Measurements from ENCODE around the gene KRT72. TPM values are rescaled to one million over a fixed set of nuclear protein-coding genes. Genes with fewer than 3 reads are reported as not detected.

KRT72 gene
- total RNA-seq, 1 donor from 2014 or later, result 1.6 TPM

DNA sequence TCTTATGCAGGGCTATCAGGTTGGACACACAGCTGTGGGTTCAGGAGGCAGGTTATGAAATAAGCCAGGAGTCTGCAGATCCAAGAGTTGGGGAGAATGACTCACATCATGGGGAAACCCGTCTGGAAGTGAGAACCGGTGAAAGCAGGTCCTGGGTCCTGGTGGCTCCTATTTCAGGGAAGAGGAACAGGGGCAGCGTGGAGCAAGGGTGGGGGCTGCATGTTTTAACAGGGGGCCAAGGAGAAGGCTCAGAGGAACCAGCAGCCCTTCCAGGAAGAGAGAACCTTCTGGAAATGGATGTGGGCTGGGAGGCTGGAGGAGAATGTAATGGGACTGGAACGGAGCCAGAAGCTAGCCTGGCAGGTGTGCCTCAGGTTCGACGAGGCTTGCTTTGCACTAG is 19.8 kb downstream of the KRT72 start:
- intact Hi-C loops (cut with micrococcal nuclease), result loop anchor here (5.0 kb wide), 2 partner anchors 111 to 131 kb away; no protein-coding TSS in a partner anchor

- intact Hi-C loops (cut with micrococcal nuclease), result loop anchor here (5.0 kb wide), 2 partner anchors 111 to 131 kb away; no protein-coding TSS in a partner anchor
Observed at GRCh38 chr12:52581066-52581465, 20.2 kb downstream of the KRT72 start.

GRCh38 chr12:52580496-52580895 is 20.8 kb downstream of the KRT72 start:
- intact Hi-C loops (cut with micrococcal nuclease), result loop anchor here (5.0 kb wide), 2 partner anchors 112 to 132 kb away; no protein-coding TSS in a partner anchor

- intact Hi-C loops (cut with micrococcal nuclease), result loop anchor here (5.0 kb wide), 2 partner anchors 113 to 133 kb away; no protein-coding TSS in a partner anchor
Observed at GRCh38 chr12:52579468-52580465, 21.5 kb downstream of the KRT72 start.

- intact Hi-C loops (cut with micrococcal nuclease), result no loop called here
Observed at GRCh38 chr12:52578469-52578868, 22.8 kb downstream of the KRT72 start.

GRCh38 chr12:52577316-52577715 is 23.9 kb downstream of the KRT72 start:
- intact Hi-C loops (cut with micrococcal nuclease), result no loop called here

DNA sequence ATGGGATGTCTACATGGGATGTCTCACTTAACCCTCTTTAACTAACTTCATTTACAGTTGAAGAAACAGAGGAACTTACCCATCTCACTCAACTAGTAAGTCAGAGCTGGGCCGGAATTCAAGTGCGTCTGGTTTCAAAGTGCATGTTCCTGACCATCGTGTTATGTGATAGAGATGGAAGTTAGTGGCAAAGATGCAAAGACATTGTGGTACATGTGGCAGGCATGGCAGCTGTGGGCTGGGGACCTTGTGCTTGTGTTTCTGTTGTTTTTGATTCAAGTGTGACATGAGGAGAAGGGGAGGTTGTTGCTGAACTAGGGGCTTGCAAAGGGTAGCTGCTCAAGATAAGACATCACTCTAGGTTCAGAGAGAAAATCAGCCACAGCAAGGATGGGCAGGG is 25.3 kb downstream of the KRT72 start:
- intact Hi-C loops (cut with micrococcal nuclease), result no loop called here

- intact Hi-C loops (cut with micrococcal nuclease), result no loop called here
Observed at GRCh38 chr12:52575256-52575655, 26.0 kb downstream of the KRT72 start.

DNA sequence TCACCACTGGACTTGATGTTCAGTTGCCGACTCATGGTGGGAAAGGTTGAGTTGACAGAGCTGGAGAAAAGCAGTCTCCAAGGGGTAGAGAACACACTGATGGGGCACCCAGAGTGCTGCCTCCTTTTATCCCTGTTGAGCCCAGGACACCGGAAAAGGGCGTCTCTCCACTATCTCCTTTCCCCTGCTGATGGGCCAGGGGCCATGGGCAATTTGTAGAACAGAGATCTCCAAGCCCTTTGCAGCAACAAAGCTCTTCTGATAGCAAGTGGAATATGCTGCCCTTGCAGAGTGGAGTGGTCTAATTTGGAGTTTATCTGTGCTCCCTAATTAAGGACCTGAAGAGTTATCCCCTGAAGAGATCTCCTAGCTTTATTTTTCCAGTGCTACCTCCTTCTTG is 27.5 kb downstream of the KRT72 start, which contains the start of gene KRT74:
TSS of gene KRT74 (minus strand) at position 101 of the 400 bp plus-strand sequence. CDS start at position 35, 66 bp downstream.
- intact Hi-C loops (cut with micrococcal nuclease), result no loop called here

- intact Hi-C loops (cut with micrococcal nuclease), result no loop called here
Observed at GRCh38 chr12:52573306-52573705, 28.0 kb downstream of the KRT72 start.

- intact Hi-C loops (cut with micrococcal nuclease), result no loop called here
Observed at GRCh38 chr12:52570511-52570910, 30.8 kb downstream of the KRT72 start.

DNA sequence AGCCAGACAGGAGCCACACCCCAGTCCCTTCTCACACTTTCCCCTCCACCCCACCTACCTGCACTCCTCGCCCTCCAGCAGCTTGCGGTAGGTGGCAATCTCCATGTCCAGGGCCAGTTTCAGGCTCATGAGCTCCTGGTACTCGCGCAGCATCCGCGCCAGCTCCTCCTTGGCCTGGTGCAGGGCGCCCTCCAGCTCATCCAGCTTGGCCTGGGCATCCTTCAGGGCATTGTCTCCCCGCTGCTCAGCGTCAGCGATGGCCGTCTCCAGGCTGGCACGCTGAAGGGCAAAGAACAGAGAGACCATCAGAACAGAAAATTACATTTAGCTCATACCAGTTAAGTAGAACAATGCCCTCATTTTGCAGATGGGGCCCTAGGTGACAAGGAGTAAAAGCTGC is 33.2 kb downstream of the KRT72 start:
- intact Hi-C loops (cut with micrococcal nuclease), result no loop called here

- intact Hi-C loops (cut with micrococcal nuclease), result no loop called here
Observed at GRCh38 chr12:52566847-52567291, 34.4 kb downstream of the KRT72 start.

GRCh38 chr12:52564582-52564981 is 36.7 kb downstream of the KRT72 start:
- intact Hi-C loops (cut with micrococcal nuclease), result no loop called here

- intact Hi-C loops (cut with micrococcal nuclease), result no loop called here
Observed at GRCh38 chr12:52561880-52562449, 39.3 kb downstream of the KRT72 start.

DNA sequence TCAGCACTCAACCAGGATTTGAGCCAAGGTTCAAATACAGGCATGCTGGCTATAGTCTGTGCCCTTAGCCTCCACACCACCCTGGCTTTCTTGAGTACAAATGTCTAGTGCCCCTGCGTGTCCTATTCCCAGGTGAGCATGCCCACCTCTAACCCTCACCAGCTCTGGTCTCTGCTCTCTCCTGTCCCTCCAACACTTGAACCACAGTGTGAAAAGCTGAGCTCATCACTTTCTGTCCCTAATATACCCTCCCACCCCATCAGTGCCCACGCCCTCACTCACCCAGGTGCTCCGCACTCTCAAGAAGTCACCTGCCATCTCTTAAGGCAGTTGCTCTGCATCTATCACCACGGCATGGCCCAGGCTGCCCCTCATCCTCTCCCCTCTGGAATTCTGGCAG is 41.3 kb downstream of the KRT72 start:
- intact Hi-C loops (cut with micrococcal nuclease), result no loop called here

DNA sequence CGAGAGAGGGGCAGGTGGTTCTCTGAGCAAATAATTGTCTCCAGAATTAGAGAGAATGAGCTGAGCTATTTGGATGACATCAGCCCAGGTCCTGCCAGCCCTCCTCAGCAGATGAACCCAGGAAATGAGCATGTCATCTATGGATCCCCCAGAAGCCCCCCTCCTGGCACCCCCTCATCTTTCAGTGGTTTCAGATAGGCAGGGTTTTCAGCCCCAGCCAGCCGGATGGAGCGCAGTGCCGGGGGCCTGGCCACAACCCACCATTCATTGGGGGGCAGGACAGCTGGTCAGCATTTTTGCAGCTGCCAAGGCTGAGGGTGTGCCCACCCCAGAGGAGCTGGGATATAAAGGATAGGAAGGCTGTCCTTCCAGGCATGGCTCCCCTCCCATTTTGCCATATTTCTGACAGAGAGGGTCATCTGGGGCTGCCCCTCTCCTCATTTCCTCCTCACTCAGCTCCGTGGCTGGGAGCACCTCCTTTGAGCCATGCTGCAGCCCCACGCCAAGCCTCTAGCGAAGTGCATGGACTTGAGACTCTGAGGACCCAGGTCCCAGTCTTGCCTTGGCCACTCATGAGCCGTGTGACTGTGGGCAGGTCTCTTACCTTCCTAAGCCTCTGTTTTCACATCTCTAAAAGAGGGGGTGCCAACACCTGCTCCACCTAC is 42.4 kb downstream of the KRT72 start:
- intact Hi-C loops (cut with micrococcal nuclease), result no loop called here

- intact Hi-C loops (cut with micrococcal nuclease), result no loop called here
Observed at GRCh38 chr12:52557476-52557875, 43.8 kb downstream of the KRT72 start.

DNA sequence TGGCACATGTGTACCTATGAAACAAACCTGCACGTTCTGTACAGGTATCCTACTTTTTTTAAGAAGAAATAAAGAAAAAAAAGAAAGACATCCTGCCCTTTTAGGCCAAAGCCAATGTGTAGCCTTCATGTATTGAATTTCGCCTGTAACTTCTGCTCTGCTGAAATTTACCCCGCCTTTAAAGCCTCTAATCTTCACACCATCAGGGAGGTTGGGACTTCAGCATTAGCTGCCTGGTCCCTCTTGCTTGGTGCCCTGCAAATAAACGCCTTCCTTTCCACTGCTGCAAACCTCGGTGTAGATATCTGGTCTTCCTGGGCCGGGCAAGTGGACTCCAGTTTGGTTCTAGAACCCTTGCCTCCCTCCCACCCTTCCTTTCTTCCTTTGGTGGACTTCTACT is 45.7 kb downstream of the KRT72 start:
- intact Hi-C loops (cut with micrococcal nuclease), result no loop called here

- intact Hi-C loops (cut with micrococcal nuclease), result no loop called here
Observed at GRCh38 chr12:52552681-52553195, 48.5 kb downstream of the KRT72 start, which contains the start of gene KRT71. KRT71 (minus strand) TSS chr12:52553145; CDS start chr12:52553077, 68 bp downstream.

DNA sequence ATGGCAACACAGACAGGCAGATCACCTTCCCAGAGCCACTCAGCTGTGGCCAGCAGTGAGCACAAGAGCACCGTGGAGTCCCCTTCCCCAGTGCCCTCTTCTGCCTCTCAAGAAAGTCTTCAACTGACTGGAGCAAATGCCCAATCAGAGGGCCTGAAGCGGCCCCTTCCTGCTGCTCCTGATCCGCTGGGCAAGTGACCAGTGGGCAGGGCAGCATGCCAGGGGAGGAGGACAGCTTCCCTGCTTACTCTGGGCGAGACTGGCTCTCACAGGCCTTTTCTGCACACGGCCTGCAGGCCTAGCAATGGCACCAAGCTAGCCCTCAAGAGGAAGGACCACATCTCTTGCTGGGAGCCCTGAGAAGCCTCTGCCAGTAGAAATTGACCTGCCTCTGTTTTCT is 49.2 kb downstream of the KRT72 start:
- intact Hi-C loops (cut with micrococcal nuclease), result no loop called here

Data from T-helper 1 cell treated with Interleukin-12 subunit alpha and Interleukin-12 subunit beta and Interleukin-4 antibody, amounts not matched to agents 30 ng/mL and 1 ng/mL, for 36 hours (primary cell).